GM12801 (cell line): ENCODE measurements around the gene DSG4.

Source experiments
- CTCF ChIP-seq: IDR thresholded peaks from one replicate; pipeline ENCODE4 v1.5.1; 2011; ENCODE audit warnings: control low read depth; ENCODE audit not compliant: insufficient read length; ENCODE audit errors: extremely low read depth

DSG4 gene

GRCh38 chr18:31438402-31438801 lies 61.8 kb downstream of the DSG4 start:
- no peak for TF ChIP-seq CTCF

GRCh38 chr18:31439807-31440325 lies 63.3 kb downstream of the DSG4 start:
- TF ChIP-seq CTCF: no peak

- no peak for TF ChIP-seq CTCF
Observed at GRCh38 chr18:31440787-31441186, 64.2 kb downstream of the DSG4 start.

GRCh38 chr18:31441493-31441892 lies 64.9 kb downstream of the DSG4 start:
- no peak for TF ChIP-seq CTCF

GRCh38 chr18:31444142-31444541 lies 67.6 kb downstream of the DSG4 start:
- no peak for TF ChIP-seq CTCF

GRCh38 chr18:31445908-31446307 lies 69.3 kb downstream of the DSG4 start:
- TF ChIP-seq CTCF: no peak

- TF ChIP-seq CTCF: no peak
Observed at GRCh38 chr18:31446854-31447253, 70.3 kb downstream of the DSG4 start.
